Body of pancreas (tissue), 4 donors: ENCODE results near the gene CKAP2L.

Experiments
- POLR2A ChIP-seq, 3 donors: fragments of 450-650 bp; IDR thresholded peaks; one replicate each; pipeline ENCODE4 v1.6.1; 2016; ENCODE audit warnings: antibody characterized with exemption in 3 of 3, mild to moderate bottlenecking in 2 of 3
- TF ChIP-seq, protein P1 (sequence below), 7 experiments: fragments of 450-650 bp in 4 of 7; fragments of 200-600 bp in 3 of 7; sonication (generic) in 3 of 7; IDR thresholded peaks; one replicate each; pipeline ENCODE4 v1.5.1; 2016 to 2019; ENCODE audit warnings: antibody characterized with exemption in 7 of 7

DNA sequence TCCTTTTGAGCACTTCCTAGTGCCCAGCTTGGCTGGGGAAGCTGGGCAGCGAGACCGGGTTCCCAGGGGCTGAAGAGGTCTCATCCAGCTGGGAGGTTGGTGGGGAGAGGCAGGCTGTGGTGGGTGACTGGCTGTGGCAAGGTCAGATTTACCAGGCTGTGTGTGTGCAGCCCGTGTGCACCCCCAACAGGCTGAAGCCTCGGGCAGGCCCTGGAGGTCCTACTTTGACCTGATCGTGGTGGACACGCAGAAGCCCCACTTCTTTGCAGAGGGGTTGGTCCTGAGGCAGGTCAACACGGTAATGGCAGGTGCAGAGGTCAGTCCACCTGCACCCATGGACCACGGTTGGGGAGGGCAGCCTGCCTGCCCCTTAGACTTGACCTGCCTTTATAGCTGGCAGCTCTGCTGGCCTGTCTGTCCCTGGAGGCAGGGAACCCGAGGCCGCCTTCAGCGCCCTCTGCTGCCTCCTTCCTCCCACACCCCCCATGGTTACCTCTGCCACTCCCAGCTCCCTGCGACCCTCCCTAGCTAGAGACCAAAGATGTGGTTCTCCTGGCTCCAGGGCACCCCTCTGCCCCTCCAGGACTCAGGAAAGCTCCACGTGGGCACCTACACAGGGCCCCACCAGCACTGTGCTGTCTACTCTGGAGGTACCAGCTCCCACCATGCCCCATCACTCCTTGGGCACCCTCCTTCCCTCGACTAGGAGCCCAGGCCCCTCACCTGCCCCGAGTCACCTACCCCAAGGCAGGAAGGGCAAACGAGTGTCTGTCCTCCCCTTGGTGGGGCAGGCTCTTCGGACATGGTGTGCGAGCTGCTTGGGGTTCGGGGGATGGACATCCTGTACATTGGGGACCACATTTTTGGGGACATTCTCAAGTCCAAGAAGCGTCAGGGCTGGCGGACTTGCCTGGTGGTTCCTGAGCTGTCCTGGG, 39.6 kb downstream of the CKAP2L start:
- TF ChIP-seq, protein P1, sequence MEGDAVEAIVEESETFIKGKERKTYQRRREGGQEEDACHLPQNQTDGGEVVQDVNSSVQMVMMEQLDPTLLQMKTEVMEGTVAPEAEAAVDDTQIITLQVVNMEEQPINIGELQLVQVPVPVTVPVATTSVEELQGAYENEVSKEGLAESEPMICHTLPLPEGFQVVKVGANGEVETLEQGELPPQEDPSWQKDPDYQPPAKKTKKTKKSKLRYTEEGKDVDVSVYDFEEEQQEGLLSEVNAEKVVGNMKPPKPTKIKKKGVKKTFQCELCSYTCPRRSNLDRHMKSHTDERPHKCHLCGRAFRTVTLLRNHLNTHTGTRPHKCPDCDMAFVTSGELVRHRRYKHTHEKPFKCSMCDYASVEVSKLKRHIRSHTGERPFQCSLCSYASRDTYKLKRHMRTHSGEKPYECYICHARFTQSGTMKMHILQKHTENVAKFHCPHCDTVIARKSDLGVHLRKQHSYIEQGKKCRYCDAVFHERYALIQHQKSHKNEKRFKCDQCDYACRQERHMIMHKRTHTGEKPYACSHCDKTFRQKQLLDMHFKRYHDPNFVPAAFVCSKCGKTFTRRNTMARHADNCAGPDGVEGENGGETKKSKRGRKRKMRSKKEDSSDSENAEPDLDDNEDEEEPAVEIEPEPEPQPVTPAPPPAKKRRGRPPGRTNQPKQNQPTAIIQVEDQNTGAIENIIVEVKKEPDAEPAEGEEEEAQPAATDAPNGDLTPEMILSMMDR (IDR thresholded peaks at IDR 0.05): no peak
- TF ChIP-seq POLR2A (IDR thresholded peaks at IDR 0.05): no peak
